ENCODE measurements around the gene CHST3. TPM values are rescaled to one million over a fixed set of nuclear protein-coding genes. Genes with fewer than 3 reads are reported as not detected.

CHST3 gene
- total RNA-seq, 4 donors from 2014 or later = 8.6 to 16.9 (median 14.0) TPM

DNA sequence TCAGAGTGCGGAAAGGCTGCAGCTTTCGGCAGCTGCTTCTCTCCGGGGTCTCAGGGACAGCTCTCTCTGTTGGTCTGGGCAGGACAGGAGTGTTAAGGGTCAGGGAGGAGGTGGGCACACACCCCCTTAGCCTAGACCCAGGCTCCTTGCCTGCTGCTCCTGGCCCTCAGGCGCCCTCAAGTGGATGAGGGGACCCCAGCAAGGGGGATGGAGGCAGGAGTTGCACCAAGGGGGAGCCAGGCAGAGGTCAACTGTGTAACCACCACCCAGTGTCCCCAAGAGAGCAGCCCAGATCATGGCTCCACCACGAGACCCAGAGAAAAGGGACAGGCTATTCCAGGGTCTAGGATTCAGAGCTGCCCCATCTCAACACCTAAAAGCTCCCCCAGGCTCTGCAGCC lies 97.3 kb downstream of the CHST3 start:
- 83 to 90% methylated on average over 2 to 5 of the region's 5 CpGs for WGBS, 2 donors
- no peak overlapping the region for H3K4me3 ChIP-seq (replicated peaks in 1 of 3)
- no peaks in the 10 kb centered on the region for H3K4me1 ChIP-seq
- intact Hi-C loops (cut with DNase I) = no loop called here
- H3K27me3 ChIP-seq = no peaks in the 10 kb centered on the region
- no peaks in the 10 kb centered on the region for H3K9me3 ChIP-seq
- DNase-seq = no peak
- no peak for TF ChIP-seq POLR2A (IDR thresholded peaks at IDR 0.05)
- TF ChIP-seq, protein P1, sequence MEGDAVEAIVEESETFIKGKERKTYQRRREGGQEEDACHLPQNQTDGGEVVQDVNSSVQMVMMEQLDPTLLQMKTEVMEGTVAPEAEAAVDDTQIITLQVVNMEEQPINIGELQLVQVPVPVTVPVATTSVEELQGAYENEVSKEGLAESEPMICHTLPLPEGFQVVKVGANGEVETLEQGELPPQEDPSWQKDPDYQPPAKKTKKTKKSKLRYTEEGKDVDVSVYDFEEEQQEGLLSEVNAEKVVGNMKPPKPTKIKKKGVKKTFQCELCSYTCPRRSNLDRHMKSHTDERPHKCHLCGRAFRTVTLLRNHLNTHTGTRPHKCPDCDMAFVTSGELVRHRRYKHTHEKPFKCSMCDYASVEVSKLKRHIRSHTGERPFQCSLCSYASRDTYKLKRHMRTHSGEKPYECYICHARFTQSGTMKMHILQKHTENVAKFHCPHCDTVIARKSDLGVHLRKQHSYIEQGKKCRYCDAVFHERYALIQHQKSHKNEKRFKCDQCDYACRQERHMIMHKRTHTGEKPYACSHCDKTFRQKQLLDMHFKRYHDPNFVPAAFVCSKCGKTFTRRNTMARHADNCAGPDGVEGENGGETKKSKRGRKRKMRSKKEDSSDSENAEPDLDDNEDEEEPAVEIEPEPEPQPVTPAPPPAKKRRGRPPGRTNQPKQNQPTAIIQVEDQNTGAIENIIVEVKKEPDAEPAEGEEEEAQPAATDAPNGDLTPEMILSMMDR (IDR thresholded peaks at IDR 0.05) = no peak
- H3K36me3 ChIP-seq = no peaks in the 10 kb centered on the region
- H3K27ac ChIP-seq = no peak overlapping the region

DNA sequence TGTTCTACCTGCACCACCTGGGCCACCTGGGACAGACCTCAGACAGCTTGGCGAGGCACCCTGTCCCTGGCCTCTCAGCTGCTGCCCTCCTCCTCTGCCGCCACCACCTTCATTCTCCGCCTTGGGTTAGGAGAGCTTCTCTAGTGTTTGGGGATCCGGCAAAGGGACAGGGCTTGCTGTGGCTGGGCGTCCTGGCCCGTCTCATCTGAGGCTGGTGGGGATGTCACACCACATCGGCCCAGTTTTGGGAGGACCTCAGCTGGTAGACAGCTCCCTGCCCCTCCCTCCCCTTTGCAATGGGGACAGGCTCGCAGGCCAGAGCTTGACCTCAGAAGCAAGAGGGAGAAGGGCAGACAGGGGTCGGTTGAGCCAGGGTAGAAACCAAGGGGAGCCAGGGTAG lies 97.7 kb downstream of the CHST3 start:
- Histone ChIP-seq H3K4me3 (replicated peaks in 1 of 3) (no peak overlapping the region), H3K4me1 (no peaks in the 10 kb centered on the region), H3K27ac (no peak overlapping the region), H3K27me3 (no peaks in the 10 kb centered on the region), H3K36me3 (no peaks in the 10 kb centered on the region), H3K9me3 (no peaks in the 10 kb centered on the region)
- WGBS, 2 donors = 92 to 96% methylated on average over 8 of the region's 9 CpGs
- DNase-seq = no peak
- intact Hi-C loops (cut with DNase I) = no loop called here
- TF ChIP-seq, protein P1 (IDR thresholded peaks at IDR 0.05) = no peak

DNA sequence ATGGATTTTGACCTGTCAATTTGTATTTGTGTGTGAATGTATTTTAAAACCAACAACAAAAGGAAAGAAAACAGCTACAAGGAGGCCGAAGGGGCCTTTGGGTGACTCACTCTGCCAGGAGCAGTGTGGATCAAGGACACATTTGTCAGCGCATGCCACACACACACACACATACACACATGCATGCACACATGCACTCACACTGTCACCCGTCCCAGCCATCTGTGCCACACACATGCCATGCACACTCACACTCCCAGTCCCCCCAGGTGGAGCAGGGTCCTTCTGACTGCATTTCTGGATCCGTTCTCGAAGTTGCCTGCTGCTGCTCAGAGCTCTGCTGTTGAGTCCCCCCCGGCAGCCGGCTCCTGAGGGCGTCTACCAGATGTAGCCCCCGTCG lies 98.2 kb downstream of the CHST3 start:
- TF ChIP-seq, protein P1 (IDR thresholded peaks at IDR 0.05) = no peak
- TF ChIP-seq POLR2A (IDR thresholded peaks at IDR 0.05) = no peak
- no peak overlapping the region for H3K27ac ChIP-seq
- H3K4me1 ChIP-seq = no peaks in the 10 kb centered on the region
- no peaks in the 10 kb centered on the region for H3K36me3 ChIP-seq
- no peak for DNase-seq
- H3K4me3 ChIP-seq (replicated peaks in 1 of 3) = no peak overlapping the region
- no peaks in the 10 kb centered on the region for H3K27me3 ChIP-seq
- H3K9me3 ChIP-seq = no peaks in the 10 kb centered on the region
- 88 to 95% methylated on average over 10 of the region's 10 CpGs for WGBS, 2 donors
- intact Hi-C loops (cut with DNase I) = no loop called here

Other genes starting within 250 kb of the CHST3 start
- gene C10orf105, start 244.6 kb upstream of the CHST3 start, total RNA-seq = not detected
- gene VSIR, start 190.9 kb upstream of the CHST3 start, total RNA-seq = 10 to 100 TPM; 20.0 to 27.2 (median 21.3) TPM
- 1,000 to 10,000 TPM in 3 of 4 donors, 100 to 1,000 TPM in 1; 978 to 1,211 (median 1,123) TPM for gene PSAP, start 113.1 kb upstream of the CHST3 start, total RNA-seq
- 10 to 100 TPM in 3 of 4 donors, 1 to 10 TPM in 1; 4.3 to 17.6 (median 13.5) TPM for gene SPOCK2, start 124.2 kb downstream of the CHST3 start, total RNA-seq